MCF 10A (cell line): Measurements from ENCODE around the gene SLC5A4. TPM values are rescaled to one million over a fixed set of nuclear protein-coding genes. Genes with fewer than 3 reads are reported as not detected.

Experiments used
- BruUV-seq: library from RNA; stranded (reverse); fragments of 400-500 nt; replicated peaks from 2 replicates; lab custom pipeline; 2021; lab: Mats Ljungman, UMichigan
- CTCF ChIA-PET: fragments of 300-600 bp; sonication (Branson Sonifier 250); formaldehyde crosslinking; extraction: SDS; loops from one replicate; lab custom pipeline; 2021; ENCODE audit warnings: antibody characterized with exemption, inconsistent platforms; lab: Yijun Ruan, JAX
- POLR2A ChIA-PET: fragments of 300-600, 350-650 bp; sonication (Branson Sonifier 250); formaldehyde crosslinking; extraction: SDS; loops from one replicate; lab custom pipeline; 2020; ENCODE audit warnings: antibody characterized with exemption, inconsistent platforms; lab: Yijun Ruan, JAX
- DNase-seq: peaks from one replicate; pipeline ENCODE4 v3.0.0-alpha.2; 2018; ENCODE audit not compliant: unreplicated experiment
- H3K27ac Mint-ChIP-seq: one replicate; pipeline ENCODE4 v1.8.0; 2022; ENCODE audit warnings: mild to moderate bottlenecking, low read depth, mixed read lengths; ENCODE audit not compliant: unreplicated experiment
- H3K27me3 Mint-ChIP-seq: one replicate; pipeline ENCODE4 v1.8.0; 2022; ENCODE audit warnings: mixed read lengths; ENCODE audit not compliant: insufficient read depth, unreplicated experiment
- H3K36me3 Mint-ChIP-seq: one replicate; pipeline ENCODE4 v1.8.0; 2022; ENCODE audit warnings: mild to moderate bottlenecking, moderate library complexity, mixed read lengths; ENCODE audit not compliant: insufficient read depth, unreplicated experiment
- H3K4me1 Mint-ChIP-seq: one replicate; pipeline ENCODE4 v1.8.0; 2022; ENCODE audit warnings: mixed read lengths; ENCODE audit not compliant: insufficient read depth, unreplicated experiment
- H3K4me3 Mint-ChIP-seq: one replicate; pipeline ENCODE4 v1.8.0; 2022; ENCODE audit warnings: mild to moderate bottlenecking, moderate library complexity, mixed read lengths; ENCODE audit not compliant: unreplicated experiment
- H3K9me3 Mint-ChIP-seq: one replicate; pipeline ENCODE4 v1.8.0; 2022; ENCODE audit warnings: mixed read lengths; ENCODE audit not compliant: unreplicated experiment
- intact Hi-C: fragments of 100-400 bp; cut with micrococcal nuclease; formaldehyde crosslinking; loops from 2 replicates; pipeline ENCODE4 v1.14.1; 2022
- total RNA-seq: library from RNA; stranded (reverse); gene quantifications from 2 replicates; pipeline ENCODE4 v1.2.3, GENCODE V29; 2022
- TF ChIP-seq, protein P1 (sequence below): fragments of 200-600 bp; IDR thresholded peaks from one replicate; pipeline ENCODE4 v1.8.0; 2022; ENCODE audit warnings: antibody characterized with exemption, mild to moderate bottlenecking; ENCODE audit not compliant: unreplicated experiment

The SLC5A4 gene
- total RNA-seq, 1 experiment from 2014 or later = not detected

DNA sequence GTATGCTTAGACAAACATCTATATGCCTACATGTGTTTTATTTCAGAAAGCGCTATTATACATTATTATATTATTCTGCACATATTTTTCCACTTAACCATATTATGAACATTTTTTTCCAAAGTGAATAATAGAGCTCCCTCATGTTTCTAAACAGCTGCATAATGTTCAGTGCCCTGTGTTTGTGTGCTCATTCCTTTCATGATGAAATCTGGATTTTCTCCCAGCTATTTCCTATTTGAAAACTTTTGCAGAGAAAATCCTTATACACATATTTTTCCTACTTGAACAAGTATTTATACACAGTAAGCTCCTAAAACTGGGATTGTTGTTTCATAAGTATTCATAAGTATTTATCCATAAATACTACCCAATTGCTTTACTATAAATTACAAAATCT, 32.2 kb downstream of the SLC5A4 start:
- H3K27ac Mint-ChIP-seq = no peak overlapping the region
- H3K9me3 Mint-ChIP-seq = no peaks in the 10 kb centered on the region
- TF ChIP-seq, protein P1, sequence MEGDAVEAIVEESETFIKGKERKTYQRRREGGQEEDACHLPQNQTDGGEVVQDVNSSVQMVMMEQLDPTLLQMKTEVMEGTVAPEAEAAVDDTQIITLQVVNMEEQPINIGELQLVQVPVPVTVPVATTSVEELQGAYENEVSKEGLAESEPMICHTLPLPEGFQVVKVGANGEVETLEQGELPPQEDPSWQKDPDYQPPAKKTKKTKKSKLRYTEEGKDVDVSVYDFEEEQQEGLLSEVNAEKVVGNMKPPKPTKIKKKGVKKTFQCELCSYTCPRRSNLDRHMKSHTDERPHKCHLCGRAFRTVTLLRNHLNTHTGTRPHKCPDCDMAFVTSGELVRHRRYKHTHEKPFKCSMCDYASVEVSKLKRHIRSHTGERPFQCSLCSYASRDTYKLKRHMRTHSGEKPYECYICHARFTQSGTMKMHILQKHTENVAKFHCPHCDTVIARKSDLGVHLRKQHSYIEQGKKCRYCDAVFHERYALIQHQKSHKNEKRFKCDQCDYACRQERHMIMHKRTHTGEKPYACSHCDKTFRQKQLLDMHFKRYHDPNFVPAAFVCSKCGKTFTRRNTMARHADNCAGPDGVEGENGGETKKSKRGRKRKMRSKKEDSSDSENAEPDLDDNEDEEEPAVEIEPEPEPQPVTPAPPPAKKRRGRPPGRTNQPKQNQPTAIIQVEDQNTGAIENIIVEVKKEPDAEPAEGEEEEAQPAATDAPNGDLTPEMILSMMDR = no peak
- H3K4me3 Mint-ChIP-seq = no peak overlapping the region
- no peaks in the 10 kb centered on the region for H3K4me1 Mint-ChIP-seq
- peaks cover 25% of the 10 kb centered on the region for H3K27me3 Mint-ChIP-seq
- H3K36me3 Mint-ChIP-seq = no peaks in the 10 kb centered on the region
- BruUV-seq = no TSS peak
- POLR2A ChIA-PET = no interaction called here
- intact Hi-C loops = no loop called here
- CTCF ChIA-PET = interaction anchor here (0.6 to 0.7 kb wide), 4 partner anchors 8 to 425 kb away, joined by 3 to 4 read pairs (median 3); no protein-coding TSS in a partner anchor
- DNase-seq = no peak

DNA sequence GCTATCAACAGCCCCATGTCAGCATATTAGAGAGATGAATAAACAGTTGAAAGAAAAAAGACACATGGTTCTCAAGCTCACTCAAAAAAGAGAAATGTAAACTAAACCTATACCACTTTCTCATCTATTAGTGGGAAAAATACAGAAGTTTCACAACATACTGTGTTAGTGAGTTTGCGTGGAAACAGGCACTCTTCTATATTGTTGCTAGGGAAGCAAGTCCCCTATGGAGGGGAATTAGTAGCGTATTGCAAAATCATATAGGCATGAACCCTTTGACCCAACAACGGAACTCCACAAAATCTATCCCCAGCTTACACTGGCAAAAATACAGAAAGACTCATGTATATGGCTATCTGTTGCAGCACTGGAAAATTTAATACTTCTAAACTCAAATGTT, 36.1 kb downstream of the SLC5A4 start:
- Mint-ChIP-seq H3K4me3 (no peak overlapping the region), H3K36me3 (no peaks in the 10 kb centered on the region), H3K27ac (no peak overlapping the region), H3K27me3 (peaks cover 35% of the 10 kb centered on the region), H3K4me1 (peaks cover 6% of the 10 kb centered on the region), H3K9me3 (no peaks in the 10 kb centered on the region)
- no TSS peak for BruUV-seq
- POLR2A ChIA-PET = no interaction called here
- CTCF ChIA-PET = interaction anchor here (0.7 to 0.9 kb wide), 4 partner anchors 12 to 329 kb away, joined by 3 to 4 read pairs (median 4); no protein-coding TSS in a partner anchor
- intact Hi-C loops = no loop called here
- DNase-seq = no peak
- TF ChIP-seq, protein P1 = no peak

DNA sequence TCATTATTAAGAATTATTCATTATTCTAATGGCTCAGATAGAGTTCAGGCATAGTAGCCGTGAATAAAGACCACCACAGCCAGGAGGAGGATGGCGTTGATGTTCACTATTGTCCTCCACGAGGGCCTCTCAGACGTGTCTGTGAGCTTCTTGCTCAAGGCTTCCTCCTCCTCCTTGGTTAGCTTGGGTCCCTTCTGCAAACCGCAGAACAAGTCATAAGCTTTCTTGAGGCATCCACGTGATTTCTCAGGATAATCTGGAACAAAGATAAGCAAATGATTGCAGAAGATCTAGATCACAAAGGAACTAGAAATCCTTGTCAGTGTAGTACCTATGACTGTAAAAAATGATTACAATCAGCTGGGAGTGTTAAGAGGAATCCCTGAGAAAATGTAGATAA, 36.7 kb downstream of the SLC5A4 start:
- TF ChIP-seq, protein P1 = no peak
- Mint-ChIP-seq H3K27me3 (peaks cover 36% of the 10 kb centered on the region), H3K4me3 (no peak overlapping the region), H3K36me3 (no peaks in the 10 kb centered on the region), H3K9me3 (no peaks in the 10 kb centered on the region), H3K4me1 (peaks cover 6% of the 10 kb centered on the region), H3K27ac (no peak overlapping the region)
- CTCF ChIA-PET = interaction anchor here (0.7 to 0.9 kb wide), 5 partner anchors 11 to 329 kb away, joined by 3 to 4 read pairs (median 4); no protein-coding TSS in a partner anchor
- intact Hi-C loops = no loop called here
- no TSS peak for BruUV-seq
- POLR2A ChIA-PET = no interaction called here
- DNase-seq = no peak

- H3K4me3 Mint-ChIP-seq = no peak overlapping the region
- intact Hi-C loops = no loop called here
- POLR2A ChIA-PET = interaction anchor here (0.6 kb wide), 1 partner anchor 402 kb away, joined by 5 read pairs; no protein-coding TSS in a partner anchor
- DNase-seq = no peak
- H3K9me3 Mint-ChIP-seq = no peaks in the 10 kb centered on the region
- TF ChIP-seq, protein P1 = no peak
- no peaks in the 10 kb centered on the region for H3K36me3 Mint-ChIP-seq
- CTCF ChIA-PET = interaction anchor here (0.6 to 0.9 kb wide), 3 partner anchors 9 to 241 kb away, joined by 3 to 4 read pairs (median 3); no protein-coding TSS in a partner anchor
- H3K27ac Mint-ChIP-seq = no peak overlapping the region
- H3K4me1 Mint-ChIP-seq = peaks cover 6% of the 10 kb centered on the region
- H3K27me3 Mint-ChIP-seq = peaks cover 35% of the 10 kb centered on the region
- BruUV-seq = no TSS peak
These were observed 37.7 kb downstream of the SLC5A4 start for GRCh38 chr22:32217465-32217864.
